ENCODE results near the gene ATXN1. TPM values are rescaled to one million over a fixed set of nuclear protein-coding genes. Genes with fewer than 3 reads are reported as not detected.
A peak's percentile ranks its signal among the peaks of the same experiment; 100 is the strongest.

ATXN1 gene
- total RNA-seq, 1 experiment from 2014 or later: 16.5 TPM

- intact Hi-C loops (cut with micrococcal nuclease): no loop called here
- no peaks in the 10 kb centered on the region for H3K4me1 Mint-ChIP-seq (ENCODE audit: insufficient read depth, unreplicated experiment)
- no peak for TF ChIP-seq CTCF (IDR thresholded peaks at IDR 0.05; ENCODE audit: unreplicated experiment)
- H3K4me3 Mint-ChIP-seq (ENCODE audit: unreplicated experiment): no peak overlapping the region
- H3K9me3 Mint-ChIP-seq (ENCODE audit: unreplicated experiment): no peaks in the 10 kb centered on the region
- ChIA-PET CTCF (no interaction called here), POLR2A (interaction anchor here (1.0 kb wide), 1 partner anchor 385 kb away, joined by 3 read pairs; the partner anchor contains the start of gene GMPR)
- DNase-seq (ENCODE audit: unreplicated experiment): peak; percentile 10
- no peaks in the 10 kb centered on the region for H3K27me3 Mint-ChIP-seq (ENCODE audit: insufficient read depth, unreplicated experiment)
- no peak overlapping the region for H3K27ac Mint-ChIP-seq (ENCODE audit: low read depth, unreplicated experiment)
- H3K36me3 Mint-ChIP-seq (ENCODE audit: insufficient read depth, unreplicated experiment): no peaks in the 10 kb centered on the region
- no TSS peak for BruUV-seq (replicated peaks)
These were observed 138.1 kb downstream of the ATXN1 start for GRCh38 chr6:16623029-16623653.

DNA sequence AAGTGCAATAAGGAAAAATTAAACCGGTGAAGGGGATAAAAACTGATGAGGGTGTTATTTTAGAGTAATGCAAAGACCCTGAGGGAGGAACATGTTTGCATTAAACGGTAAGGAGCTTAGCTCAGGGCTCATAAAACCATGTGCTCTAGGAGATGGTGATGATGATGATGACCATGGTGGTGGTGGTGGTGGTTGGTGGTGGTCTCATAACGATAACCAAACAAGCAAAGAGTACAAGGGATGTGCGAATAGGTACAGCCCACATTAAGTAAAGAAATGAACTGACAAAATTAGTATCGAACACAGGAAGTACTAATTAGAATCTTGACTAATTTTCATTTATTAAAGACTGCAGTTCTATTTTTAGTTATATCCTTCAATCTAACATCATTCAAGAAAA lies 139.1 kb downstream of the ATXN1 start:
- CTCF ChIA-PET: no interaction called here
- Mint-ChIP-seq H3K4me3 (ENCODE audit: unreplicated experiment) (no peak overlapping the region), H3K36me3 (ENCODE audit: insufficient read depth, unreplicated experiment) (no peaks in the 10 kb centered on the region), H3K4me1 (ENCODE audit: insufficient read depth, unreplicated experiment) (no peaks in the 10 kb centered on the region), H3K27ac (ENCODE audit: low read depth, unreplicated experiment) (no peak overlapping the region), H3K27me3 (ENCODE audit: insufficient read depth, unreplicated experiment) (no peaks in the 10 kb centered on the region), H3K9me3 (ENCODE audit: unreplicated experiment) (no peaks in the 10 kb centered on the region)
- intact Hi-C loops (cut with micrococcal nuclease): no loop called here
- no peak for DNase-seq (ENCODE audit: unreplicated experiment)
- no peak for TF ChIP-seq CTCF (IDR thresholded peaks at IDR 0.05; ENCODE audit: unreplicated experiment)
- POLR2A ChIA-PET: interaction anchor here (1.0 kb wide), 1 partner anchor 384 kb away, joined by 3 read pairs; the partner anchor contains the start of gene GMPR
- no TSS peak for BruUV-seq (replicated peaks)

DNA sequence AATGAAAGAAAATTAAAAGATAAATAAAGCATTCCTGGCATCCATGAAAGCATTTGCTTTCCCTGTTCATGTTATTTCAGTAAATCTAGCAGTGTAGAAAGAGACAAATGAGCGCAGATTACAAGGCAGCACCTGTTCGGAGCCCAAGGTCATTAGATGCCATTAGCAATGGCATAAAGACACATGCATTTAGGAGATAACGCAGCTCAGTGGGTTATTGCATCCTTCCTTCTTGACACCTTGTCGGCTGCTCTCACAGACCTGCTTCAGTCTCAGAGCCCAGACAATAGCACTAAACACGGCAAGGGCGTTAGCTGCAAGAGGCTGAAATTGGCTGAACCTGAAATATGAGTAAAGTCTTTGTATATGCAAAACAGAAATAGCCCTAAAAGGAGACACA lies 140.3 kb downstream of the ATXN1 start:
- intact Hi-C loops (cut with micrococcal nuclease): no loop called here
- no peaks in the 10 kb centered on the region for H3K27me3 Mint-ChIP-seq (ENCODE audit: insufficient read depth, unreplicated experiment)
- no peak overlapping the region for H3K4me3 Mint-ChIP-seq (ENCODE audit: unreplicated experiment)
- H3K4me1 Mint-ChIP-seq (ENCODE audit: insufficient read depth, unreplicated experiment): no peaks in the 10 kb centered on the region
- ChIA-PET POLR2A (no interaction called here), CTCF (interaction anchor here (1.2 kb wide), 1 partner anchor 11 kb away, joined by 3 read pairs; no protein-coding TSS in a partner anchor)
- BruUV-seq (replicated peaks): no TSS peak
- no peak for DNase-seq (ENCODE audit: unreplicated experiment)
- H3K36me3 Mint-ChIP-seq (ENCODE audit: insufficient read depth, unreplicated experiment): no peaks in the 10 kb centered on the region
- H3K9me3 Mint-ChIP-seq (ENCODE audit: unreplicated experiment): no peaks in the 10 kb centered on the region
- H3K27ac Mint-ChIP-seq (ENCODE audit: low read depth, unreplicated experiment): no peak overlapping the region
- no peak for TF ChIP-seq CTCF (IDR thresholded peaks at IDR 0.05; ENCODE audit: unreplicated experiment)

GRCh38 chr6:16619777-16620176 lies 141.5 kb downstream of the ATXN1 start:
- CTCF ChIA-PET: interaction anchor here (0.6 to 0.7 kb wide), 2 partner anchors 46 to 952 kb away, joined by 3 read pairs; no protein-coding TSS in a partner anchor

More at GRCh38 chr6:16619777-16620176, 141.5 kb downstream of the ATXN1 start:
- BruUV-seq (replicated peaks): no TSS peak
- intact Hi-C loops (cut with micrococcal nuclease): no loop called here
- no peak for TF ChIP-seq CTCF (IDR thresholded peaks at IDR 0.05; ENCODE audit: unreplicated experiment)
- no peak for DNase-seq (ENCODE audit: unreplicated experiment)
- Mint-ChIP-seq H3K27me3 (ENCODE audit: insufficient read depth, unreplicated experiment) (no peaks in the 10 kb centered on the region), H3K36me3 (ENCODE audit: insufficient read depth, unreplicated experiment) (no peaks in the 10 kb centered on the region), H3K4me3 (ENCODE audit: unreplicated experiment) (no peak overlapping the region), H3K27ac (ENCODE audit: low read depth, unreplicated experiment) (no peak overlapping the region), H3K4me1 (ENCODE audit: insufficient read depth, unreplicated experiment) (no peaks in the 10 kb centered on the region), H3K9me3 (ENCODE audit: unreplicated experiment) (no peaks in the 10 kb centered on the region)
- POLR2A ChIA-PET: interaction anchor here (0.6 kb wide), 1 partner anchor 200 kb away, joined by 3 read pairs; no protein-coding TSS in a partner anchor
